GM13976 (cell line): Measurements from ENCODE around the gene GPR156.

Experiments
- DNase-seq: peaks from one replicate; pipeline ENCODE4 v3.0.0; 2012; ENCODE audit warnings: low spot score
- in situ Hi-C: fragments of 300-500 bp; cut with MboI; formaldehyde crosslinking; loops from one replicate; pipeline ENCODE4 v1.12.0; 2022; ENCODE audit warnings: low sequenced_read_pairs, mixed read lengths, inconsistent platforms; ENCODE audit not compliant: unreplicated experiment
- TF ChIP-seq, protein P1 (sequence below): IDR thresholded peaks from 2 replicates; pipeline ENCODE4 v1.5.1; 2012; ENCODE audit warnings: borderline replicate concordance, mild to moderate bottlenecking; ENCODE audit not compliant: insufficient read depth; ENCODE audit errors: extremely low read depth, missing control alignments, control extremely low read depth

The GPR156 gene

DNA sequence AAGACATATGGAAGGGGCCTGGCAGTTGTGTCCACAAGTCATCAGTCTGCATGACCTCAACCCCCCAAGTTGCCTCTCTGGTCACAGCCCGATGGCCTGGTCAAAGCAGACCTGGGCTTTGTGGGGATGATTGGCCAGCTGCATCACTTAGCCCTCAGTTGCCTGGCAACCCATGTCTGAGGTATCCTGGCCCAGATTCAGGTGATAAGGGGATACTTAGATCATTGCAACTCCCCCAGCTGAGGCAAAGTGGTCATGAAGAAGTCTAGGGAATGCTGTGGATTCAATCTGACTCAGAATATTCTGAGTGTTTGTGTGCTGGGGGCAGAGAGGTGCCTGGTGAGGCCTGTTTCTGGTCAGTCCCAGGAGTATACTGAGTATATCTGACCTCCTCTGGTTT is 5.0 kb downstream of the GPR156 start:
- in situ Hi-C loops, result no loop called here
- TF ChIP-seq, protein P1, sequence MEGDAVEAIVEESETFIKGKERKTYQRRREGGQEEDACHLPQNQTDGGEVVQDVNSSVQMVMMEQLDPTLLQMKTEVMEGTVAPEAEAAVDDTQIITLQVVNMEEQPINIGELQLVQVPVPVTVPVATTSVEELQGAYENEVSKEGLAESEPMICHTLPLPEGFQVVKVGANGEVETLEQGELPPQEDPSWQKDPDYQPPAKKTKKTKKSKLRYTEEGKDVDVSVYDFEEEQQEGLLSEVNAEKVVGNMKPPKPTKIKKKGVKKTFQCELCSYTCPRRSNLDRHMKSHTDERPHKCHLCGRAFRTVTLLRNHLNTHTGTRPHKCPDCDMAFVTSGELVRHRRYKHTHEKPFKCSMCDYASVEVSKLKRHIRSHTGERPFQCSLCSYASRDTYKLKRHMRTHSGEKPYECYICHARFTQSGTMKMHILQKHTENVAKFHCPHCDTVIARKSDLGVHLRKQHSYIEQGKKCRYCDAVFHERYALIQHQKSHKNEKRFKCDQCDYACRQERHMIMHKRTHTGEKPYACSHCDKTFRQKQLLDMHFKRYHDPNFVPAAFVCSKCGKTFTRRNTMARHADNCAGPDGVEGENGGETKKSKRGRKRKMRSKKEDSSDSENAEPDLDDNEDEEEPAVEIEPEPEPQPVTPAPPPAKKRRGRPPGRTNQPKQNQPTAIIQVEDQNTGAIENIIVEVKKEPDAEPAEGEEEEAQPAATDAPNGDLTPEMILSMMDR, result no peak
- DNase-seq, result no peak

DNA sequence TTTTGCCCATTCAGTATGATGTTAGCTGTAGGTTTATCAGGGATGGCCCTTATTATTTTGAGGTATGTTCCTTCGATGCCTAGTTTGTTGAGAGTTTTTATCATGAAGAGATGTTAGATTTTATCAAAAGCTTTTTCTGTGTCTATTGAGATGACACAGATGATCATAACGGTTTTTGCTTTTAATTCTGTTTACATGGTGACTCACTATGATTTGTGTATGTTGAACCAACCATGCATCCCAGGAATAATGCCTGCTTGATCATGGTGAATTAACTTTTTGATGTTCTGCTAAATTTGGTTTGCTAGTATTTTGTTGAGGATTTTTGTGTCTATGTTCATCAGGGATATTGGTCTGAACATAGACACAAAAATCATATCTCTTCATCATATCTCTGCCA is 8.3 kb downstream of the GPR156 start:
- in situ Hi-C loops, result no loop called here
- no peak for DNase-seq
- TF ChIP-seq, protein P1, result no peak

DNA sequence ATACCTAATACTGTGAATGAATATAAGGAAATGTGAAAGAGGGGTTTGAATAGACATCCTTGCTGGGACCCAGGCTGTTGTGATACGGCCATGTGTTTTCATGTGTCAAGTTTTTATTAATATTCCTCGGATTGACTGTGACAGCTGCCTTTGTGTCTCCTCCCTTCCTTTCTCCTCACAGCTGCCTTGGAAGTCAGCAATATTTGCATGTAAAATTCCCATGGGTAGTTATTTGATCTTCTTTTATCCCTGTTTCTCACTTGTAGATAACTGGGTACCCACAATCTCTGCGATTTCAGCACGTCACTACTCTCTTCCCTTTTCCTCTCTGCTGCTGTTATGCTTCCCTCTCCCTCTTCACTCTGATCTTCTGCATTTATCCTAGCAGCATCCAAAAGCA is 9.4 kb downstream of the GPR156 start:
- in situ Hi-C loops, result no loop called here
- TF ChIP-seq, protein P1, result no peak
- no peak for DNase-seq

DNA sequence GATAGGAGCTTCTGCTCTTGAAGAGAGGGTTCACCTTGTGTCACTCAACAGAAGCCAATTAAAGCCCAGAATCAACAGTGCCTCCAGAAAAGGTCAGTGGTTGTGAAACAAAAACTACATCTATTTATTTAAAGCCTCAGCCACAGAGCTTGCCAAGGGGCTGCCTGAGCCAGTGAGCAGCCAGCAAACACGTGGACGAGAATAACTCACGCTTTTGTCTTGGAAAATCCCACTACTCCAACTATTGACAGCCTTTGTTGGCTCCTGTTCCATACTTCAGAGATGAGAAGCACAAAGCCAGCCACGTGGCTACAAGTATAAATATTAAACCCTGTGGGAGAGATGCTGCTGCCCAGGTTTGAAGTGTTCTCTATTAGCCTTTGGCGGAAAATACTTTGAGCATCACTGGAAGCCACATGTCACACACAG is 10.3 kb downstream of the GPR156 start:
- TF ChIP-seq, protein P1, result no peak
- in situ Hi-C loops, result loop anchor here (25.0 kb wide), 2 partner anchors 288 to 538 kb away; no protein-coding TSS in a partner anchor
- no peak for DNase-seq

DNA sequence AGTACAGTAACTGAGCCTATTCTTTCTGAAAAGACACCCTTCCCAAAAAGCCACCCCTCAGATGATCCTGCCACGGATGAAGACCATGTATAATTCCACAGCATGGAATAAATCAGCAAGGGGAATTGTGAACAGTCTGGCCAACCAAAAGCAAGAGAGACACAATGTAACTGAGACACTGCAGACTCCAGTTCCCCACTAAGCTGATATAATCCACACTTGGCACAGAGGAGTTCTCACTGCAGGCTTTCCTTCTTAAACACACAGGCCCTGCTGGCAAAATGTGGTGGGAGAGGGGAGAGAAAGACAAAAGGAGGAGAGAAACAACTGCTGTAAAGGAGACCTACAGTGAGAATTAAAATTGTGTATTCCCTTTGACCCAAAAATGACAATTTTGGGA is 12.7 kb downstream of the GPR156 start:
- in situ Hi-C loops, result loop anchor here (25.0 kb wide), 2 partner anchors 290 to 540 kb away; no protein-coding TSS in a partner anchor
- DNase-seq, result no peak
- TF ChIP-seq, protein P1, result no peak

DNA sequence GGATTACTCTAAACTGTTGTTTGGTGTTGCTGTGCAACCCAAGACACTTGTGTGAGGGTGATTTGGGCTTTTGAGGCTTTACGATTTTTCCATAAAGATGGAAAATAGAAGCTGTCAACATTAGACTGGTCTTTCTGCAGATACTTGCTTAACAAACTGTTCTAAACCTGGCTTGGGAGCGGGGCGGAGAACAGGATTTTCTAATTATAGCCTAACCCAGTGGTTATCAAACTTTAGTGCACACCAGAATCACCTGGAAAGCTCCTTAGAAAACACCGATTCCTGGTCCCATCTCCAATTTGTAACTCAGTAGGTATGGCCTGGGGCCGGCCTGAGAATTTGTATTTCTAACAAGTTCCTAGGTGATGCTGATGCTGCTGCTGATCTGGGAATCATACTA is 19.0 kb downstream of the GPR156 start:
- TF ChIP-seq, protein P1, result no peak
- in situ Hi-C loops, result loop anchor here (25.0 kb wide), 2 partner anchors 296 to 546 kb away; no protein-coding TSS in a partner anchor
- DNase-seq, result no peak
